Measurements from ENCODE around the gene CLDN7.
A peak's percentile ranks its signal among the peaks of the same experiment; 100 is the strongest.

The CLDN7 gene

GRCh38 chr17:7235693-7236665, 26.3 kb downstream of the CLDN7 start:
- peak in 1 of 2 donors; percentile 60 for DNase-seq

DNA sequence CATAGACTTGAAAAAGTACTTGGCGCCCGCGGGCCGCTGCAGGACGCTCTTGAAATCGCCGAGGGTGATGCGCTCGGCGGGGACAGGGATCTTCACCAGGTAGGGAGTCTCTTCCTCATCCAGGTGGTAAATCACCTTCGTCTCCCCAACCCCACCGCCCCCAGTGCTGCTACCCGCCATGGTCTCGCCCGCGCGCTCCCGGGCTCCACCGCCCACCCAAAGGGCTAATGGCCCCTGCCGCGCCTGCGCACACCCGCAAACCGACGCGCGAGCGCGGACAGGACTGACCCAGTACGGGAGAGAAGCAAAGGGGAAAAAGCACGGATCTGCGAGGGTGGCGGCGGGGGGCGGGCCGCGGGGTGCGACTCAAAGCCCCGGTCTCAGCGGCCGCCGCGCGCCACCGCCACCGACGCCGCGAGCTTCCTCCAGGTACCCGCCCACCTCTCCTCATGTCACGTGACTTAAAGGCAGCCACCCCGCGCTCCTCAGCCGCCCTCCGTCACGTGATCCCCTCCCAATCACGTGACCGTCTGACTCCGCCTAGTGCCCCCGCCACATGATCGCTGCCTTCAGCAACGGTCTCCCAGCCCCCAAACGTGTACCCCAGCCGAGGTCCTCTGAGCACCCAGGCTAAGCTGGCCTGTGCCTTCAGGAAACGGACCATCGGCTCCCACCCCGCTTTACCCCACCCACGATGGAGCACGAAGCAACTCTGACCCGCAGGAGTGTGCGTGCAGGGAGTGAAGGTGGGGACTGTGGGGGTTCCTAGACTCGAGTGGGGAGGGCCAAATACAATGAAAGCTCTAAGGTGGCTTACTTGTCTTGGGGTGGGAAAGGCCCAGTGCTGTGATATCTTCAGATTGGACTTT, 28.0 kb downstream of the CLDN7 start, which contains the start of gene DVL2:
Gene DVL2, minus strand, starts transcription at position 435 of the 869 bp plus-strand sequence. Its CDS starts 255 bp downstream, at position 180.
- DNase-seq: peak; percentile 92 to 95

GRCh38 chr17:7233701-7234082, 28.6 kb downstream of the CLDN7 start:
- no peak for DNase-seq

DNA sequence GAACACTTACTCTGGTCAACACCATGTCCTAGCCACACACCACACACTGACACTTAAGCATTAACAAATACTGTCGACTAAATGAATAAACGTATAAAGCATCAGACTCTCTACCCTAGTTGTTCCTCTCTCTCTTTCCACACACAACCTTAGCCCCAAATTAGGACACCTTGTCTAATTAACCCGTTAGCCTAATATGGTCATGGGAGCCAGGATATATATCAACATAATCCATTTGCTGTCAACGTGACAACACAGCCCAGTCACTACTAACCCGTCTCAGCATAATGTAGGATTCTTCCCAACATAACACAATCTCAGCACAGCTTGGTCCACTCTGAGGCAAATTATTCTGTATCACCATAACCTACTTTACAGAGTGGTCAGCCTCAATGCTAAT, 30.2 kb downstream of the CLDN7 start:
- DNase-seq: no peak

DNA sequence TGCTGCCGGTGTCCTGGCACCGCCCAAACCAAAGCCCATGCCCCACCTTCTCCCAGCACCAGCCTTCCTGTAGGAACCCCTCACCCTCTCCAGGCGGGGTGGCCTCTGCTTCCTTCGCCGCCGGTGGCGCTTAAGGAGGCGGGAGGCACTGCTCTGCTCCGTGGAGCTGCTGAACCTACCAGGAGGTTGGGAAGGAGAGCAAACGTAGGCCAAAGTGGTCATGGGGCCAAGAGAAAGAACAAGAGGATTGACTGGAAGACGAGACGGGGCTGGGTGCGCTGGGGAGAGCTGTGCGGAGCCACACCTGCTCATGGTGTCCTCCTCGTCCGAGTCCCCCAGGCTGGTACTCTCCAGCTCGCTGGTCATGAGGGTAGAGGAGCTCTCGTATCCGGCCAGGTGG, 32.8 kb downstream of the CLDN7 start:
- no peak for DNase-seq

DNA sequence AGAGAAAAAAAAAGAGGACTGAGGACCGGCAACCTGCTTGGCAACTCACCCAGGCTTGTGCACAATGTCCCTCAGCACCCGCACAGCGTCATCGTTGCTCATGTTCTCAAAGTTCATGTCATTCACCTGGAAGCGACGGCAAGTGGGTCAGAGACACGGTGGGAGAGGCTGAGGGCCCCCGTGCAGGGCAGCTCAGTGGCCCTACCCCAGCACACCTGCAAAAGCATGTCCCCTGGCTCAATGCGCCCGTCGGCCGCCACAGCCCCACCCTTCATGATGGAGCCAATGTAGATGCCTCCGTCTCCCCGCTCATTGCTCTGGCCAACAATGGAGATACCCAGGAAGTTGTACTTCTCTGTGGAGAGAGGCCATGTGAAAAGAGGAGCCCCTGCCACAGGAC, 33.4 kb downstream of the CLDN7 start:
- DNase-seq: no peak

- DNase-seq: no peak
These were observed 35.3 kb downstream of the CLDN7 start for GRCh38 chr17:7226721-7227710.

DNA sequence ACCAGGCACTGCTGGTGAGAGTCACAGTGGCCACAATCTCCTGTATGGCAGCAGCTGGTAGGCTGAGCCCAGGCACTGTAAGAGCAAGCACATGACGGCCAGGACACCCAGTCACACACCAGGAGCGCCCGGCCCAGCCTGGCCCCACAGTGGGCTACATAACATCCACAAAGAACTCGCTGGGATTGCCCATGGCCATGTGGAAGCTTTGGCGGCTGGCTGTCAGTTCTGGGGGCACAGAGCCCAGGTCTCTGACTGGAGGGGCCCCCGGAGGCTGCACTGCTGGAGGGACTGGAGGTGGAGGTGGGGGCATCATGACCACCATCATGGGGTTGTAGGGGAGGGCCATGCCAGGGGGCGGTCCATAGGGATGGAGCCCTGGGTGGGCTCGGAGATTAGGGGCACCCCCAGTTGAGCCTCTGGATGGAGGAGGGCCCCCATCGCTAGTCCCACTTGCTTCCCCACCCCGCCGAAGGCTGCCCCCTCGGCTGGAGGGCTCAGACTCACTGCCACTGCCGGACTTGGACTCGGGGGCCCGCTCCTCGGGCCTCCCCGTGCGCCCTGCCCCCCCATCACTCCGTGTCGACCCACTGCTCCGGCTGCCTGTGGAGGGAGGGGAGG, 36.5 kb downstream of the CLDN7 start:
- DNase-seq: no peak

DNA sequence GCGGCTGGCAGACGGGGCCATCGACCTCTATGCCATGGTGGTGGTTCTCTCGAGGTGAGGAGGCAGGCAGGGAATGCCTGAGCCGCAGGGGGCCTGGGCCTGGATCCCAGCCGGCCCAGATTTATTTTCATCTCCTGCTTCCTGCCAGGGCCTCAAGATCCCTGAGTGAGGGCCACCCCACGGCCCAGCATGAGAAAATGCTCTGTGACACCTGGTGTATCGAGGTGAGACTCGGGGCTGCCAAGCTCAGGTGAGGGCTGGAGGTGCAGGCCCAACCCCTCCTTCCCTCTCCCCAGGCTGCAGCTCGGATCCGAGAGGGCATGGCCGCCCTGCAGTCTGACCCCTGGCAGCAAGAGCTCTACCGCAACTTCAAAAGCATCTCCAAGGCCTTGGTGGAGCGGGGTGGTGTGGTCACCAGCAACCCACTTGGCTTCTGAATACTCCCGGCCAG, 37.6 kb downstream of the CLDN7 start:
- DNase-seq: no peak

- DNase-seq: no peak
These were observed 38.2 kb downstream of the CLDN7 start for GRCh38 chr17:7224110-7224509.

- DNase-seq: no peak
These were observed 38.9 kb downstream of the CLDN7 start for GRCh38 chr17:7223375-7223774.

- no peak for DNase-seq
These were observed 39.3 kb downstream of the CLDN7 start for GRCh38 chr17:7222972-7223292.

- DNase-seq: no peak
These were observed 39.9 kb downstream of the CLDN7 start for GRCh38 chr17:7222093-7222971.

DNA sequence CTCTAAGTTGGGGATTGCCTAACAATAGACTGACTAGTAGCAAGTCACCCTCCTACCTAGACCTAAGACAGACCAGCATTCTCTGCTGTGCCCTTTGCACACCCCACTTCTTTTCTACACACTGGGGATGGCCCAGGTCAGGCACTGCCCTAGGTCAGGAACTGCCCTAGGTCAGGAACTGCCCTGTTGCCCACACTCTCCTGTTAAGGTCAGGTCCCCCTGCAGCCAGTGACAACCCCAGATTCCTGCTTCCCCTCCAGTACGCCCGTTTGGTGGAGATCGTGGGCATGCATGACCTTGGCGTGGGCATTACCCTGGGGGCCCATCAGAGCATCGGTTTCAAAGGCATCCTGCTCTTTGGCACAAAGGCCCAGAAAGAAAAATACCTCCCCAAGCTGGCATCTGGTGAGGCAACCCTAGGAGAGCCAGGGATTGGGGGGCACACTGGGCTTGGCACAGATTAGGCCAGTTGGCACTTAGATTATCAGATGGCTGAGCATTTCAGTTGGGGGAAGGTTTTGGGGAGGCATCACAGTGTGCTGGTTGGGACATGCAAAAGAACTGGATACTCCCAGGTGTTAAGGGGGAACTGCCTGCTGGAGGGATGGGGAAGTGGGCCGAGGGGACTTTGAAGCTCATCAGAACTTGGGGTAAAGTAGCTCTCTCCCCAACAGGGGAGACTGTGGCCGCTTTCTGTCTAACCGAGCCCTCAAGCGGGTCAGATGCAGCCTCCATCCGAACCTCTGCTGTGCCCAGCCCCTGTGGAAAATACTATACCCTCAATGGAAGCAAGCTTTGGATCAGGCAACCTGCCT, 40.8 kb downstream of the CLDN7 start:
- DNase-seq: no peak

- peak; percentile 46 to 62 for DNase-seq
These were observed 41.5 kb downstream of the CLDN7 start for GRCh38 chr17:7220593-7221277.

DNA sequence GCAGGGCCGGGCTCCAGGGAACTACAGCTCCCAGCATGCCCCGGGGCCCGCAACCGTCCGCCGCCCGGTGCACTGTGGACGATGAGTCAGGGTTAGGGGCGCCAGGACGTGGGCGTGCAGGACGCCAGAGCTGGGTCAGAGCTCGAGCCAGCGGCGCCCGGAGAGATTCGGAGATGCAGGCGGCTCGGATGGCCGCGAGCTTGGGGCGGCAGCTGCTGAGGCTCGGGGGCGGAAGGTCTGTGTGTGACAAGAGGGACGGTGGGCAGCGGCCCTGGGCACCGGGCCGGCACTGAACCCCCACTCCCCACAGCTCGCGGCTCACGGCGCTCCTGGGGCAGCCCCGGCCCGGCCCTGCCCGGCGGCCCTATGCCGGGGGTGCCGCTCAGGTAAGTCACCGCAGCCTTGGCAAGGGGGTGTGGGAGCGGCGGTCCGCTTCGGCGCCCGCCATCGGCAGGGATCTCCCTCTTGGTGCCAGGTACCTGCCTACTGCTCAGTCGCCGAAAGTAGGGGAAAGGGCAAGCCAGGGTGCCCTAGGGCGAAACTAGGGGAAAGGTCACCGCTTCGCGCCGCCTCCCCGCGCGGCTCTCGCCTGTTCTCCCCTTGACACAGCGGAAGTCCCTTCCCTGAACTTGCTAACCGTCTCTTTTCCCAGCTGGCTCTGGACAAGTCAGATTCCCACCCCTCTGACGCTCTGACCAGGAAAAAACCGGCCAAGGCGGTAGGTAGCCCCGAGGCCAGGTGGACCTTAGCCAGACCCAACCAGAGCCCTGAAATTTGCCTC, 42.3 kb downstream of the CLDN7 start, which contains the start of the genes ACADVL and DLG4:
Gene ACADVL, plus strand, starts transcription at position 127 of the 781 bp plus-strand sequence. Its CDS starts 47 bp downstream, at position 174.
Gene DLG4, minus strand, starts transcription at position 25 of the 781 bp plus-strand sequence.
- DNase-seq: peak; percentile 76 to 88

GRCh38 chr17:7219229-7219811, 43.0 kb downstream of the CLDN7 start:
- no peak for DNase-seq

GRCh38 chr17:7218758-7219157, 43.5 kb downstream of the CLDN7 start:
- no peak for DNase-seq

Measured in inflammatory macrophage (primary cell).